Mesothelial cell of epicardium (in vitro differentiated cells): ENCODE results near the gene EDN3. TPM values are rescaled to one million over a fixed set of nuclear protein-coding genes. Genes with fewer than 3 reads are reported as not detected.

Experiments used
- DNase-seq, 2 experiments: peaks; one replicate each; pipeline ENCODE4 v3.0.0; 2021; ENCODE audit warnings: low spot score in 2 of 2; ENCODE audit not compliant: unreplicated experiment in 2 of 2
- H3K27ac Mint-ChIP-seq: 2 replicates; pipeline ENCODE4 v1.8.0; 2021; ENCODE audit warnings: mixed read lengths
- H3K27me3 Mint-ChIP-seq: 2 replicates; pipeline ENCODE4 v1.8.0; 2021; ENCODE audit warnings: low read depth, mixed read lengths
- H3K36me3 Mint-ChIP-seq: 2 replicates; pipeline ENCODE4 v1.8.0; 2021; ENCODE audit warnings: mixed read lengths
- H3K4me1 Mint-ChIP-seq: 2 replicates; pipeline ENCODE4 v1.8.0; 2021; ENCODE audit warnings: mixed read lengths
- H3K4me3 Mint-ChIP-seq: 2 replicates; pipeline ENCODE4 v1.8.0; 2021; ENCODE audit warnings: mild to moderate bottlenecking, moderate library complexity, mixed read lengths
- H3K9me3 Mint-ChIP-seq: 2 replicates; pipeline ENCODE4 v1.8.0; 2021; ENCODE audit warnings: mixed read lengths
- CTCF ChIP-seq: fragments of 200-600 bp; sonication (generic); IDR thresholded peaks from one replicate; pipeline ENCODE4 v1.5.0; 2021; ENCODE audit warnings: antibody characterized with exemption; ENCODE audit not compliant: unreplicated experiment
- total RNA-seq: library from RNA; stranded (reverse); gene quantifications from 3 replicates; pipeline ENCODE4 v1.2.1, GENCODE V29; 2021

Gene EDN3
- total RNA-seq, 1 donor from 2014 or later, result 17.6 TPM

DNA sequence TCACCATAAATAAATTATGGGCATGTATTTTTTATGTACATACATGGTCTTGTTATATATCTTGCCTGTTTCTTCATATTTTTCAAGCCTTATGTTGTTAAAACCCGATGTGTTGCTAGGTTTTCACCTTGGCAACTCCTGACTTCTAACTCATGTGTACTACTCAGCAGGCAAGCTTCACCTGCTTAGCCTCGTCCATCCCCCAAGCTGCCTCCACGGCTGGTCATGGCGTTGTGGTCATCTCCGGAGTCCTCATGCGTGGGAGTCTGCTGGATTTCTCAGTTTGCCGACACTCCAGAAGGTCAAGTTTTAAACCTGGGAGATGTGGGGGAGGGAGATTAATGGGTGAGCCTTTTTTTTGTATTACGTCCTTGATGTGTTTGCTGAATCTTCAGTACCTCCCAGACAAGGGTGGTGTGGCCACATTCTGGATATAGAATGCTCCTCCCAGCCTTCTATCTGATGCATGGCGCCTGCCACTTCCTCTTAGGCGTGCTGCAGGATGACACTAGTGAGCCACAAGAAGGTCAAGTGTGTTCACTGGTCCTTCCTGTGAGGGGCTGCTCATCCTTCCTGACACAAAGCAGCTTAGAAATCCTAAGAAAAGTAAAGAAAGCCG is 26.6 kb upstream of the EDN3 start:
- TF ChIP-seq CTCF, result no peak
- no peak overlapping the region for H3K27ac Mint-ChIP-seq
- H3K27me3 Mint-ChIP-seq, result peaks cover 71% of the 10 kb centered on the region
- no peaks in the 10 kb centered on the region for H3K36me3 Mint-ChIP-seq
- no peak overlapping the region for H3K4me3 Mint-ChIP-seq
- H3K9me3 Mint-ChIP-seq, result no peaks in the 10 kb centered on the region
- DNase-seq, result no peak
- H3K4me1 Mint-ChIP-seq, result peaks cover 19% of the 10 kb centered on the region

GRCh38 chr20:59276938-59277337 is 23.5 kb upstream of the EDN3 start:
- no peak for TF ChIP-seq CTCF
- Mint-ChIP-seq H3K27ac (no peak overlapping the region), H3K4me3 (no peak overlapping the region), H3K9me3 (no peaks in the 10 kb centered on the region), H3K36me3 (no peaks in the 10 kb centered on the region), H3K27me3 (peaks cover 63% of the 10 kb centered on the region), H3K4me1 (peaks cover 10% of the 10 kb centered on the region)
- DNase-seq, result no peak

GRCh38 chr20:59284470-59284869 is 15.9 kb upstream of the EDN3 start:
- H3K4me1 Mint-ChIP-seq, result no peaks in the 10 kb centered on the region
- peaks cover 67% of the 10 kb centered on the region for H3K27me3 Mint-ChIP-seq
- no peak overlapping the region for H3K4me3 Mint-ChIP-seq
- no peak for DNase-seq
- TF ChIP-seq CTCF, result no peak
- H3K9me3 Mint-ChIP-seq, result no peaks in the 10 kb centered on the region
- no peak overlapping the region for H3K27ac Mint-ChIP-seq
- no peaks in the 10 kb centered on the region for H3K36me3 Mint-ChIP-seq

GRCh38 chr20:59289994-59290393 is 10.4 kb upstream of the EDN3 start:
- peaks cover 72% of the 10 kb centered on the region for H3K27me3 Mint-ChIP-seq
- no peak for DNase-seq
- no peak for TF ChIP-seq CTCF
- H3K4me1 Mint-ChIP-seq, result peaks cover 13% of the 10 kb centered on the region
- H3K9me3 Mint-ChIP-seq, result no peaks in the 10 kb centered on the region
- no peaks in the 10 kb centered on the region for H3K36me3 Mint-ChIP-seq
- no peak overlapping the region for H3K27ac Mint-ChIP-seq
- H3K4me3 Mint-ChIP-seq, result no peak overlapping the region

DNA sequence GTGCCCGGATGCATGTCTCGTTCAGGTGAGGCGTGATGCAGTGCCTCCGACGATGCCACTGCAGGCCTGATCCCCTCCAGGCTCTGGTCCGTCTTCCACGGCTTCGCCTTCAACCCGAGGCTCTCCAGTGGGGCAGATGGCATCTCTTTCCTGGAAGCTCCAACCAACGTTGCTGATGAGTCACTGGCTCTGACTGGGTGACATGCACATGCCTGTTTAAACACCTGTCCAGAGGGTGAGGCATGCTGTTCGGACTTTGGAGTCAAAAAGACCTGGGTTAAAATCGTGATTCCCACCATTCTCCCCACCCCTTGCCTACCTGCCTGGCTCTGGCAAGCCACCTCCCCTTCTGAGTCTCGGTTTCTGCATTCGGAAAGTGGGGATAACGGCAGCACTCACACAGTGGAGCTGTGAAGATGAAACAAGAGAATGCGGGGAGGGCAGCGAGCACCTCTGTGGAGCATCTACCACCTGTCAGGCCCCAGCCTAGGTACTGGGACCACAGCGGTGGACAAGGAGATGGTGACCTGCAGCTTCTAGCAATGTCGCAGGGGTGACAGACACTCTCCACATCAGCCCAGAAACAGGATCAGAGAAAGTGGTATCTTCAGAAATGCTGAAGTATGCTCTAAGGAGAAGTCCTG is 8.5 kb upstream of the EDN3 start:
- no peak for DNase-seq
- Mint-ChIP-seq H3K4me1 (peaks cover 23% of the 10 kb centered on the region), H3K27ac (no peak overlapping the region), H3K36me3 (no peaks in the 10 kb centered on the region), H3K9me3 (no peaks in the 10 kb centered on the region), H3K27me3 (peaks cover 84% of the 10 kb centered on the region), H3K4me3 (no peak overlapping the region)
- no peak for TF ChIP-seq CTCF
